SU-DHL-6 (cell line): ENCODE measurements around the gene KISS1.

ENCODE experiments used
- CTCF ChIP-seq: fragments of 200-600 bp; sonication (generic); IDR thresholded peaks from one replicate; pipeline ENCODE4 v1.5.1; 2017; ENCODE audit warnings: antibody characterized with exemption, mild to moderate bottlenecking, low read length, moderate library complexity; ENCODE audit not compliant: insufficient read depth, poor library complexity, severe bottlenecking
- EZH2phosphoT487 ChIP-seq: fragments of 200-600 bp; sonication (generic), shearing (Covaris generic); conservative IDR thresholded peaks from 2 replicates; pipeline ENCODE4 v1.6.1; 2018; ENCODE audit warnings: mild to moderate bottlenecking, antibody characterized with exemption, low read length, moderate library complexity, mixed read lengths

GRCh38 chr1:204216880-204217647, 20.8 kb upstream of the KISS1 start:
- TF ChIP-seq CTCF (no peak), EZH2phosphoT487 (no peak)
